H1 (cell line): Measurements from ENCODE around the gene MIR17HG. TPM values are rescaled to one million over a fixed set of nuclear protein-coding genes. Genes with fewer than 3 reads are reported as not detected.
A peak's percentile ranks its signal among the peaks of the same experiment; 100 is the strongest.

Experiments used
- CTCF ChIA-PET: fragments of 300-600 bp; sonication (Branson Sonifier 250); formaldehyde crosslinking; loops from one replicate; lab custom pipeline; 2021; ENCODE audit not compliant: partially characterized antibody; lab: Charles Lee
- POLR2A ChIA-PET: fragments of 300-600 bp; sonication (Branson Sonifier 250); formaldehyde crosslinking; loops from one replicate; lab custom pipeline; 2021; ENCODE audit warnings: inconsistent platforms; ENCODE audit not compliant: partially characterized antibody; lab: Charles Lee
- DNase-seq, 2 experiments: peaks; one replicate each; pipeline versions ENCODE4 v3.0.0 to v3.0.0-alpha.2; 2010 to 2022; ENCODE audit warnings: low spot score in 2 of 2, low read depth in 1 of 2, mixed read lengths in 1 of 2
- FAIRE-seq: peaks from 2 replicates; lab custom pipeline; 2011; peaks lifted over from hg19 to GRCh38; lab: Jason Lieb, UNC
- H2AFZ ChIP-seq: 2 replicates; pipeline ENCODE4 v1.8.1; 2012; ENCODE audit warnings: low read length, inconsistent platforms
- H2AK5ac ChIP-seq: 2 replicates; pipeline ENCODE4 v1.6.1; 2013; ENCODE audit warnings: low read depth, low read length
- H2BK120ac ChIP-seq: replicated peaks from 2 replicates; pipeline ENCODE3; 2013; ENCODE audit warnings: low read depth, low read length, inconsistent platforms
- H2BK12ac ChIP-seq: 2 replicates; pipeline ENCODE4 v1.6.1; 2013; ENCODE audit warnings: low read depth, low read length
- H2BK15ac ChIP-seq: 2 replicates; pipeline ENCODE4 v1.6.1; 2013; ENCODE audit warnings: low read length
- H2BK20ac ChIP-seq: 2 replicates; pipeline ENCODE4 v1.6.1; 2013; ENCODE audit warnings: low read length
- H2BK5ac ChIP-seq: 2 replicates; pipeline ENCODE4 v1.6.1; 2013; ENCODE audit warnings: low read depth, low read length
- H3K14ac ChIP-seq: 2 replicates; pipeline ENCODE4 v1.6.1; 2013; ENCODE audit warnings: inconsistent platforms; ENCODE audit not compliant: insufficient read length
- H3K18ac ChIP-seq: 2 replicates; pipeline ENCODE4 v1.6.1; 2013; ENCODE audit warnings: low read length; ENCODE audit errors: extremely low read depth
- H3K23ac ChIP-seq: 2 replicates; pipeline ENCODE4 v1.6.1; 2013; ENCODE audit warnings: inconsistent platforms; ENCODE audit not compliant: insufficient read length
- H3K23me2 ChIP-seq: 2 replicates; pipeline ENCODE4 v1.6.1; 2013; ENCODE audit warnings: low read depth, low read length
- H3K27ac ChIP-seq: 2 replicates; pipeline ENCODE4 v1.6.1; 2011; ENCODE audit warnings: low read depth, low read length, inconsistent platforms
- H3K27me3 ChIP-seq, 4 experiments: replicated peaks in 1 of 4; 1 replicate in 1 of 4; 2 replicates in 3 of 4; pipeline versions ENCODE4 v1.6.1 to v1.8.1; 2011 to 2013; ENCODE audit warnings: low read length in 3 of 4, mild to moderate bottlenecking in 3 of 4, inconsistent platforms in 2 of 4, mixed read lengths in 2 of 4, moderate library complexity in 1 of 4; ENCODE audit not compliant: control insufficient read depth in 3 of 4, insufficient read depth in 3 of 4; ENCODE audit errors: extremely low read depth in 1 of 4
- H3K36me3 ChIP-seq, 4 experiments: 2 replicates each; pipeline versions ENCODE4 v1.6.1 to v1.8.1; 2011 to 2013; ENCODE audit warnings: mild to moderate bottlenecking in 4 of 4, low read length in 3 of 4, moderate library complexity in 2 of 4, control low read depth in 1 of 4, inconsistent platforms in 1 of 4; ENCODE audit not compliant: insufficient read depth in 4 of 4, control insufficient read depth in 2 of 4
- H3K4ac ChIP-seq: replicated peaks from 2 replicates; pipeline ENCODE3; 2013; ENCODE audit warnings: low read length, low read depth, mixed read lengths, inconsistent platforms; ENCODE audit not compliant: insufficient read length
- H3K4me1 ChIP-seq, 4 experiments: replicated peaks in 1 of 4; 1 replicate in 1 of 4; 2 replicates in 3 of 4; pipeline versions ENCODE4 v1.6.1 to v1.8.1; 2011 to 2013; ENCODE audit warnings: low read length in 3 of 4, inconsistent platforms in 2 of 4, mixed read lengths in 1 of 4; ENCODE audit not compliant: insufficient read depth in 4 of 4, control insufficient read depth in 3 of 4
- H3K4me2 ChIP-seq, 2 experiments: 2 replicates each; pipeline versions ENCODE4 v1.6.1 to v1.8.1; 2011 to 2013; ENCODE audit warnings: low read depth in 2 of 2, low read length in 2 of 2, control low read depth in 1 of 2, inconsistent platforms in 1 of 2, mild to moderate bottlenecking in 1 of 2; ENCODE audit not compliant: insufficient read depth in 1 of 2
- H3K4me3 ChIP-seq, 4 experiments: fragments of 200-600, 300-600 bp in 1 of 4; sonication (generic), shearing (Covaris generic), sonication (Bioruptor Twin) in 1 of 4; 2 replicates each; pipeline versions ENCODE4 v1.5.1 to v1.8.1; 2011 to 2016; ENCODE audit warnings: low read length in 4 of 4, low read depth in 3 of 4, control low read depth in 2 of 4, inconsistent platforms in 2 of 4, mild to moderate bottlenecking in 2 of 4, mixed read lengths in 1 of 4, moderate library complexity in 1 of 4; ENCODE audit not compliant: insufficient read depth in 2 of 4; ENCODE audit errors: extremely low read depth in 1 of 4
- H3K56ac ChIP-seq: replicated peaks from 2 replicates; pipeline ENCODE3; 2013; ENCODE audit warnings: low read depth, mild to moderate bottlenecking, mixed read lengths, low read length, inconsistent platforms; ENCODE audit not compliant: insufficient read length
- H3K79me1 ChIP-seq: 2 replicates; pipeline ENCODE4 v1.6.1; 2013; ENCODE audit warnings: low read depth, low read length, control low read depth
- H3K79me2 ChIP-seq, 2 experiments: 2 replicates each; pipeline versions ENCODE4 v1.6.1 to v1.8.1; 2012 to 2013; ENCODE audit warnings: low read length in 2 of 2, mild to moderate bottlenecking in 2 of 2, inconsistent platforms in 1 of 2; ENCODE audit not compliant: insufficient read depth in 2 of 2, control insufficient read depth in 1 of 2
- H3K9ac ChIP-seq, 4 experiments: replicated peaks in 1 of 4; 1 replicate in 1 of 4; 2 replicates in 3 of 4; pipeline versions ENCODE4 v1.6.1 to v1.8.1; 2011 to 2013; ENCODE audit warnings: low read depth in 3 of 4, low read length in 3 of 4, control low read depth in 2 of 4, mild to moderate bottlenecking in 2 of 4, moderate library complexity in 2 of 4, inconsistent platforms in 1 of 4; ENCODE audit errors: extremely low read depth in 1 of 4
- H3K9me3 ChIP-seq, 2 experiments: 2 replicates each; pipeline versions ENCODE4 v1.6.1 to v1.8.1; 2012 to 2013; ENCODE audit warnings: mild to moderate bottlenecking in 2 of 2, moderate library complexity in 2 of 2, control low read depth in 1 of 2, inconsistent platforms in 1 of 2, low read depth in 1 of 2, low read length in 1 of 2, mixed read lengths in 1 of 2; ENCODE audit not compliant: insufficient read depth in 2 of 2
- H4K20me1 ChIP-seq, 2 experiments: replicated peaks in 1 of 2; 2 replicates each; pipeline versions ENCODE3 to v1.8.1; 2011 to 2013; ENCODE audit warnings: inconsistent platforms in 2 of 2, low read length in 2 of 2, mild to moderate bottlenecking in 1 of 2; ENCODE audit not compliant: insufficient read depth in 2 of 2, control insufficient read depth in 1 of 2
- H4K5ac ChIP-seq: 2 replicates; pipeline ENCODE4 v1.6.1; 2013; ENCODE audit warnings: low read length, low read depth, mixed read lengths, inconsistent platforms; ENCODE audit not compliant: insufficient read length
- H4K8ac ChIP-seq: 2 replicates; pipeline ENCODE4 v1.8.0; 2013; ENCODE audit warnings: mild to moderate bottlenecking, moderate library complexity, low read length, inconsistent platforms; ENCODE audit not compliant: insufficient read depth; ENCODE audit errors: extremely low read depth
- H4K91ac ChIP-seq: replicated peaks from 2 replicates; pipeline ENCODE3; 2013; ENCODE audit warnings: low read length, mixed read lengths, inconsistent platforms; ENCODE audit not compliant: insufficient read length
- CBX8 ChIP-seq: fragments of 300-800, 300-1000 bp; sonication (generic); IDR thresholded peaks from 2 replicates; pipeline ENCODE4 v1.7.1; 2016; ENCODE audit warnings: low read depth, low read length, borderline replicate concordance
- RAD21 ChIP-seq, 2 experiments: IDR thresholded peaks in 1 of 2; conservative IDR thresholded peaks in 1 of 2; 2 replicates each; pipeline ENCODE4 v1.6.1; 2011; ENCODE audit warnings: low read depth in 2 of 2, low read length in 2 of 2, improper control_type of control experiment in 1 of 2, inconsistent platforms in 1 of 2, mild to moderate bottlenecking in 1 of 2, moderate library complexity in 1 of 2
- WGBS, 2 experiments: shearing (Covaris generic) in 1 of 2; methylation state at CpG; one replicate each; pipeline versions ENCODE4 v1.1.6 to v1.1.7; 2013 to 2015; ENCODE audit warnings: low lambda C conversion rate in 2 of 2, mixed read lengths in 2 of 2, inconsistent platforms in 1 of 2, low coverage in 1 of 2, missing lambda C conversion rate in 1 of 2; ENCODE audit not compliant: insufficient replicate concordance in 2 of 2, insufficient coverage in 1 of 2, insufficient read length in 1 of 2; ENCODE audit errors: extremely low coverage in 1 of 2, missing lambda C conversion rate in 1 of 2; 5-methylcytosine and 5-hydroxymethylcytosine counted together
- polyA plus RNA-seq, 7 experiments: library from polyadenylated mRNA; depleted of rRNA in 3 of 7; stranded (reverse) in 5 of 7; unstranded in 2 of 7; fragments of >200 nt in 5 of 7; fragments of 200-250 nt in 2 of 7; gene quantifications; 1 replicate in 5 of 7; 2 replicates in 1 of 7; 4 replicates in 1 of 7; pipeline versions ENCODE4 v1.2.1 to v1.2.3, GENCODE V29; 2011 to 2013; ENCODE audit warnings: missing spikeins in 2 of 7, mixed read lengths in 2 of 7
- total RNA-seq: library from RNA; stranded (reverse); fragmentation: NEBNext Ultra II Directional; extraction: Animal tissue kit (Norgen Biotek cat#: 25700); gene quantifications from 2 replicates; pipeline ENCODE4 v1.2.1, GENCODE V29; 2021
- TF ChIP-seq, protein P1 (sequence below), 3 experiments: IDR thresholded peaks; 1 replicate in 2 of 3; 2 replicates in 1 of 3; pipeline versions ENCODE4 v1.5.1 to v1.6.1; 2011; ENCODE audit warnings: low read length in 3 of 3, mild to moderate bottlenecking in 3 of 3, inconsistent platforms in 2 of 3, low read depth in 1 of 3, moderate library complexity in 1 of 3; ENCODE audit not compliant: insufficient read depth in 1 of 3; ENCODE audit errors: control extremely low read depth in 1 of 3

Gene MIR17HG
- total and polyA plus RNA-seq, 2 of the 8 experiments (the other 6 are each of a cell fraction or from before 2014, with no cell fraction given), result 11.5 to 36.9 TPM

- H3K4ac ChIP-seq, result no peak overlapping the region
- no peak overlapping the region for H4K8ac ChIP-seq
- H2BK20ac ChIP-seq, result no peak overlapping the region
- no peak overlapping the region for H3K27ac ChIP-seq
- DNase-seq (no peak), FAIRE-seq (peak; percentile 58)
- no peaks in the 10 kb centered on the region for H3K27me3 ChIP-seq
- H3K23me2 ChIP-seq, result no peaks in the 10 kb centered on the region
- H3K23ac ChIP-seq, result no peak overlapping the region
- no peak overlapping the region for H2BK120ac ChIP-seq
- H4K5ac ChIP-seq, result no peak overlapping the region
- no peak overlapping the region for H3K9ac ChIP-seq
- no peaks in the 10 kb centered on the region for H3K79me1 ChIP-seq
- ChIA-PET POLR2A (no interaction called here), CTCF (interaction anchor here (0.6 to 1.9 kb wide), 11 partner anchors 8 to 103 kb away, joined by 3 to 10 read pairs (median 3); no protein-coding TSS in a partner anchor)
- H2AFZ ChIP-seq, result no peak overlapping the region
- no peak overlapping the region for H3K4me3 ChIP-seq
- no peak overlapping the region for H3K56ac ChIP-seq
- WGBS, 2 experiments, result 77% methylated on average over 2 of the region's 2 CpGs; no CpG with 5 or more reads in 1 of the 2 experiments
- H3K36me3 ChIP-seq, result no peaks in the 10 kb centered on the region
- TF ChIP-seq CBX8 (no peak), RAD21 (IDR thresholded peaks at IDR 0.05 in 1 of 2, conservative IDR thresholded peaks at IDR 0.05 in 1 of 2; ENCODE audit: low read depth in 2 of 2, low read length in 2 of 2) (0 out of 4 replicates have a peak, but pooled peaks have one; percentile 8 to 10)
- TF ChIP-seq, protein P1, sequence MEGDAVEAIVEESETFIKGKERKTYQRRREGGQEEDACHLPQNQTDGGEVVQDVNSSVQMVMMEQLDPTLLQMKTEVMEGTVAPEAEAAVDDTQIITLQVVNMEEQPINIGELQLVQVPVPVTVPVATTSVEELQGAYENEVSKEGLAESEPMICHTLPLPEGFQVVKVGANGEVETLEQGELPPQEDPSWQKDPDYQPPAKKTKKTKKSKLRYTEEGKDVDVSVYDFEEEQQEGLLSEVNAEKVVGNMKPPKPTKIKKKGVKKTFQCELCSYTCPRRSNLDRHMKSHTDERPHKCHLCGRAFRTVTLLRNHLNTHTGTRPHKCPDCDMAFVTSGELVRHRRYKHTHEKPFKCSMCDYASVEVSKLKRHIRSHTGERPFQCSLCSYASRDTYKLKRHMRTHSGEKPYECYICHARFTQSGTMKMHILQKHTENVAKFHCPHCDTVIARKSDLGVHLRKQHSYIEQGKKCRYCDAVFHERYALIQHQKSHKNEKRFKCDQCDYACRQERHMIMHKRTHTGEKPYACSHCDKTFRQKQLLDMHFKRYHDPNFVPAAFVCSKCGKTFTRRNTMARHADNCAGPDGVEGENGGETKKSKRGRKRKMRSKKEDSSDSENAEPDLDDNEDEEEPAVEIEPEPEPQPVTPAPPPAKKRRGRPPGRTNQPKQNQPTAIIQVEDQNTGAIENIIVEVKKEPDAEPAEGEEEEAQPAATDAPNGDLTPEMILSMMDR (IDR thresholded peaks at IDR 0.05; ENCODE audit: control extremely low read depth in 1 of 3, insufficient read depth in 1 of 3, low read depth in 1 of 3, low read length in 3 of 3), result peak in 2 of 3 experiments; percentile 7 to 35; a peak in 2 of 4 replicates
- H3K4me1 ChIP-seq, result no peaks in the 10 kb centered on the region
- no peaks in the 10 kb centered on the region for H4K20me1 ChIP-seq
- H4K91ac ChIP-seq, result no peak overlapping the region
- no peaks in the 10 kb centered on the region for H3K79me2 ChIP-seq
- no peaks in the 10 kb centered on the region for H3K9me3 ChIP-seq
- H3K4me2 ChIP-seq, result no peak overlapping the region
- no peak overlapping the region for H2BK12ac ChIP-seq
- H2BK5ac ChIP-seq, result no peak overlapping the region
- H3K14ac ChIP-seq, result no peak overlapping the region
- no peak overlapping the region for H2BK15ac ChIP-seq
- H2AK5ac ChIP-seq, result no peak overlapping the region
- H3K18ac ChIP-seq, result no peak overlapping the region
Observed at GRCh38 chr13:91308299-91308698, 39.2 kb upstream of the MIR17HG start.
